ENCODE data around the gene CST4.
"Not testable (repeated sequence)": the region's sequence is repeated elsewhere in the genome, so short reads cannot be mapped to it uniquely, and the experiment has no call there.

The CST4 gene

DNA sequence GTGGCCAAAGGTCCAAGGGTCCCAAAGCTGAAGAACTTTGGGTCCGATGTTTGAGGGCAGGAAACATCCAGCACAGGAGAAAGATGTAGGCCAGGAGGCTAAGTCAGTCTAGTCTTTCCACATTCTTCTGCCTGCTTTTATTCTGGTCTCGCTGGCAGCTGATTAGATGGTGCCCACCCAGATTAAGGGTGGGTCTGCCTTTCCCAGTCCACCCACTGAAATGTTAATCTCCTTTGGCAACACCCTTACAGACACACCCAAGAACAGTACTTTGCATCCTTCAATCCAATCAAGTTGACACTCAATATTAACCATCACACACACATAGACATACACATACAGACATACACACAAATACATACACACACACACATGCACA lies 29.2 kb downstream of the CST4 start:
- not testable (repeated sequence) for H3K27ac Mint-ChIP-seq; H3K9me3 Mint-ChIP-seq; H3K4me3 Mint-ChIP-seq; H3K4me1 Mint-ChIP-seq (ENCODE audit: low read depth); H3K36me3 Mint-ChIP-seq (ENCODE audit: low read depth)
- H3K27me3 Mint-ChIP-seq: peaks cover 16% of the 10 kb centered on the region

GRCh38 chr20:23658989-23659609 lies 29.7 kb downstream of the CST4 start:
- Mint-ChIP-seq H3K27me3 (peaks cover 16% of the 10 kb centered on the region), H3K4me3 (no peak overlapping the region), H3K4me1 (ENCODE audit: low read depth) (no peaks in the 10 kb centered on the region), H3K36me3 (ENCODE audit: low read depth) (no peaks in the 10 kb centered on the region), H3K9me3 (no peaks in the 10 kb centered on the region), H3K27ac (no peak overlapping the region)

GRCh38 chr20:23658336-23658735 lies 30.5 kb downstream of the CST4 start:
- no peaks in the 10 kb centered on the region for H3K9me3 Mint-ChIP-seq
- no peaks in the 10 kb centered on the region for H3K36me3 Mint-ChIP-seq (ENCODE audit: low read depth)
- no peak overlapping the region for H3K4me3 Mint-ChIP-seq
- H3K27ac Mint-ChIP-seq: no peak overlapping the region
- H3K27me3 Mint-ChIP-seq: peaks cover 21% of the 10 kb centered on the region
- H3K4me1 Mint-ChIP-seq (ENCODE audit: low read depth): no peaks in the 10 kb centered on the region

DNA sequence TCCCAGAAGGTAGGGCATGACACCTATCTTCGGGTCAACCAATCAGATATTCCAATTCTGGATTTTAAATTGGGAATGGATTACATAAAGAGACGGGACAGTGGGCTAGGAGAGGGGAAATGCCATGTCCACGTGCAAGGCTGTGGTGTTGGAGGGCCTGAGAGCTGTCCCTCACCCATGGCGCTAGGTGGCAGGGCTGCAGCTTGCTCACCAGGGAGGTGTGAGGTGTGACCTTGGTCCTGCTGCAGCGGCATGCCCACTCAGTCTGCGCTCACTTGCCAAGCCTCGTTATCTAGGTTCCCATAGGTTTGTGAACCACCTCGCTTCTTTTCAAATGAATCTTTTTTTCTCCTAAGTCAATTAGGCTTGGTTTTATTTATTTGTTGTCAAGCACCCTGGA lies 31.6 kb downstream of the CST4 start:
- Mint-ChIP-seq H3K4me1 (ENCODE audit: low read depth) (no peaks in the 10 kb centered on the region), H3K27ac (no peak overlapping the region), H3K27me3 (peaks cover 21% of the 10 kb centered on the region), H3K4me3 (no peak overlapping the region), H3K9me3 (no peaks in the 10 kb centered on the region), H3K36me3 (ENCODE audit: low read depth) (no peaks in the 10 kb centered on the region)

DNA sequence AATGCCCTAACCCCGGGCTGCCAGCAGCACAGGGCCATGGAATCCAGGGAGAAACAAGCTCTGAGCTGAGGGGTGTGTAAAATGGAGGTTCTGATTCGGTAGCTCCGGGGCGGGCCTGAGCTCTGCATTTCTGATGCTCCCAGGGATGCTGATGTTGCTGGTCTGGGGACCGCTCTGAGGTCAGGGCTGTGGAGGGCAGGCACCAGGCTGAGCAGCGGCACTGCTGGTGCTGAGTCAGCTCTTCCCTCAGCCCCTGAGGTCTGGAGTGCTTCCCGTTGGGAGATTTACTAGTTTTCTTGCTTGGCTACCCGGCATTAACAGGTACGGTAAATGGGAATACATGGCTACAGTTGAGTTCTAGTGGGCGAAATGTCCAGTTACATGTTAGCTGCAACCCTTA lies 32.5 kb downstream of the CST4 start:
- Mint-ChIP-seq H3K36me3 (ENCODE audit: low read depth) (no peaks in the 10 kb centered on the region), H3K27ac (no peak overlapping the region), H3K4me3 (no peak overlapping the region), H3K27me3 (peaks cover 21% of the 10 kb centered on the region), H3K4me1 (ENCODE audit: low read depth) (no peaks in the 10 kb centered on the region), H3K9me3 (no peaks in the 10 kb centered on the region)

- H3K27me3 Mint-ChIP-seq: peaks cover 21% of the 10 kb centered on the region
- H3K4me1 Mint-ChIP-seq (ENCODE audit: low read depth): no peaks in the 10 kb centered on the region
- no peaks in the 10 kb centered on the region for H3K9me3 Mint-ChIP-seq
- no peaks in the 10 kb centered on the region for H3K36me3 Mint-ChIP-seq (ENCODE audit: low read depth)
- no peak overlapping the region for H3K27ac Mint-ChIP-seq
- H3K4me3 Mint-ChIP-seq: no peak overlapping the region
Observed at GRCh38 chr20:23655491-23656211, 33.2 kb downstream of the CST4 start.

DNA sequence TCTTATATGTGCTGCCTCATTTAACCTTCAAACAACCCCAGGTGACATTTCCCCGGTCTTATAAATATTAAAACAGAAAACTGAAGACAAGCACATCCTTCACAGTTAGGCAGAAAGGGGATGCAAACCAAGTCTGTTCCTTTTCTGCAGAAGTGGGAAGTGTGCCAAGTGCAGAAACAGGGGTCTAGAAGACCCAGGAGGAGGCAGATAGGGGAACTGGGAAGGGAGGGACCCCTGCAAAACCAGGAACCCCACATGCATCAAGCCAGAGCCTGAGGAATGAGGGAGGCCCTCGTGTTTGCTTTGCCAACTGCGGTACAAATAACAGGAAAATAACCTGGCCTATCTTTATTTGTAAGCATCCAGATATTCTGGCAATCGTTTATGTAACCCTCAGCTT lies 34.1 kb downstream of the CST4 start:
- no peaks in the 10 kb centered on the region for H3K9me3 Mint-ChIP-seq
- H3K4me3 Mint-ChIP-seq: no peak overlapping the region
- H3K27me3 Mint-ChIP-seq: peaks cover 21% of the 10 kb centered on the region
- no peaks in the 10 kb centered on the region for H3K4me1 Mint-ChIP-seq (ENCODE audit: low read depth)
- no peaks in the 10 kb centered on the region for H3K36me3 Mint-ChIP-seq (ENCODE audit: low read depth)
- H3K27ac Mint-ChIP-seq: no peak overlapping the region

DNA sequence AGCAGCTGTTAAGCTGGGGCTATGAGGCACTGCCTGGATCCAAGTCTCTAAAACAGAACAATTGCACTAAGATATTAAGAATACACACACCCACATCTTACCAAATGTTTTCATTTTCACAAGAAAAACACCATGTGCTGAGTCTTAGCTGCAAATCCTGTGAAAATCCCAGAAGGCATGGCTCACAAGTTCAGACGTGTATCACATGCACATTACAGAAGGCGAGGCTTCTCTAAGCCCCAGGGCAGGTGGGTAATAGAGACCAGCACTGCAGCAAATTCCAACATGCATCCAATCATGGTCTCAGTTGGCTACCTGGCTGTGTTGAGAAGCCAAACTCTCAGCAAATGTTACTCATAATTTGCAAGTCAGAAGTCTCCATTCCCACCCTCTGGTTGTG lies 34.8 kb downstream of the CST4 start:
- Mint-ChIP-seq H3K9me3 (no peaks in the 10 kb centered on the region), H3K4me1 (ENCODE audit: low read depth) (no peaks in the 10 kb centered on the region), H3K27ac (no peak overlapping the region), H3K27me3 (peaks cover 21% of the 10 kb centered on the region), H3K4me3 (no peak overlapping the region), H3K36me3 (ENCODE audit: low read depth) (no peaks in the 10 kb centered on the region)

DNA sequence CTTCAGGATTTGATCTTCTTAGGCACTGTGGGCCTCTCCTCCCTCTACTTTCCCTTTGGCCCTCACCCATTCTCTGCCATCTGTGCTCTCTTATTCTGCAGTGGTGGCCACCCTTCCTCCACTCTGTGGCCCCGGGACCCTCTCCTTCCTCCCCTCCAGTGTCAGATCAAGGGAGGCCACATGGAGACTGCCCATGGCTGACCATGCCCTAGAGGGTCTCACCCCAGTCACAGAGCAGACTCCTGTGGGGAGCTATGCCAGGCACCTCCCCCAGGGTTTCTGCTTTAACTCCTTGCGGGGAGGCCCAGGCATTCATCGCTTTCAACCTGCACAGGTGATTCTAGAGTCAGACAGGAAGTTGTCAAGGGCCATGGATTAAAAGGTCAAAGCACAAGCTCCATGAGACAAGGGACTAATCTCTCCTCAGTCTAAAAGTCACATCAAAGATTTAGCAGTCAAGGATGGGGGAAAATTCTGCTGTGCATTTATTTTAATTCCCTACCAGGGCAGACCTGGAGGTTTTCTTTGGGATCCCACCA lies 35.4 kb downstream of the CST4 start:
- Mint-ChIP-seq H3K27me3 (peaks cover 21% of the 10 kb centered on the region), H3K36me3 (ENCODE audit: low read depth) (no peaks in the 10 kb centered on the region), H3K9me3 (no peaks in the 10 kb centered on the region), H3K4me1 (ENCODE audit: low read depth) (no peaks in the 10 kb centered on the region), H3K27ac (no peak overlapping the region), H3K4me3 (no peak overlapping the region)

DNA sequence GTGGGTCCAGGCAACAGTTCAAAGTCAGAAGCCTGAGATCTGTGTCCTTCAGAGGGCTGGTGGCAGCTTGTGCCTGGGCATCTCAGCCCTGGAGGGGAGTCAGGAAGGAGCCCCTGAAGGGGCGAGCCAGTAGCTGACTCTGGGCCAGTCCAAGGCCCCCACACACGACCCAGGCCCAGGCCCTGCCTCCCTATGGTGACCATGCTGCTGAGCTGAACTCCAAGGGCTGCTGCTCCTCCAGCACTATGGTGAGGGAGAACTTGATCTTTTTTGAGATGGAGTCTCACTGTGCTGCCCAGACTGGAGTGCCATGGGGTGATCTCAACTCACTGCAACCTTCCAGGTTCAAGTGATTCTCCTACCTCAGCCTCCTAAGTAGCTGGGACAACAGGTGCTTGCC lies 35.9 kb downstream of the CST4 start:
- Mint-ChIP-seq H3K4me3 (no peak overlapping the region), H3K36me3 (ENCODE audit: low read depth) (no peaks in the 10 kb centered on the region), H3K4me1 (ENCODE audit: low read depth) (no peaks in the 10 kb centered on the region), H3K27ac (no peak overlapping the region), H3K27me3 (peaks cover 21% of the 10 kb centered on the region), H3K9me3 (no peaks in the 10 kb centered on the region)

GRCh38 chr20:23652371-23652770 lies 36.5 kb downstream of the CST4 start:
- no peaks in the 10 kb centered on the region for H3K36me3 Mint-ChIP-seq (ENCODE audit: low read depth)
- no peaks in the 10 kb centered on the region for H3K9me3 Mint-ChIP-seq
- H3K27ac Mint-ChIP-seq: no peak overlapping the region
- H3K4me3 Mint-ChIP-seq: no peak overlapping the region
- H3K4me1 Mint-ChIP-seq (ENCODE audit: low read depth): no peaks in the 10 kb centered on the region
- peaks cover 21% of the 10 kb centered on the region for H3K27me3 Mint-ChIP-seq

- Mint-ChIP-seq H3K4me3 (no peak overlapping the region), H3K27ac (no peak overlapping the region), H3K4me1 (ENCODE audit: low read depth) (no peaks in the 10 kb centered on the region), H3K36me3 (ENCODE audit: low read depth) (no peaks in the 10 kb centered on the region), H3K27me3 (peaks cover 12% of the 10 kb centered on the region), H3K9me3 (no peaks in the 10 kb centered on the region)
Observed at GRCh38 chr20:23651117-23651516, 37.7 kb downstream of the CST4 start.

DNA sequence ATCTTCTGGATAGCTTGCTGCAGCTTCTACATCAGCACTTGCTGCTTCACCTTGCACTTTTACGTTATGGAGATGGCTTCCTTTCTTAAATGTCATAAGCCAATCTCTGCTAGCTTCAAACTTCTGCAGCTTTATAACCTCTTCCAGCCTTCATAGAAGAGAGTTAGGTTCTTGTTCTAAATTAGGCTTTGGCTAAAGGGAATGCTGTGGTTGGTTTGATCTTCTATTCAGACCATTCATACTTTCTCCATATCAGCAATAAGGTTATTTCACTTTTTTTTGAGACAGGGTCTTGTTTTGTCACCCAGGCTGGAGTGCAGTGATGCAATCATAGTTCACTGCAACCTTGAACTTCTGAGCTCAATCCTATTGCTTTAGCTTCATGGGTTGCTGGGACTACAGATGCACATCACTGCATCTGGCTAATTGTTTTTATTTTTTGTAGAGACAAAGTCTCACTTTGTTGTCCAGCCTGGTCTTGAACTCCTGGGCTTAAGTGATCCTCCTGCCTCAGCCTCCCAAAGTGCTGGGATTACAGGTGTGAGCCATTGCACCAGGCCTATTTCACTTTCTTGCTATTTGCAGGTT lies 38.9 kb downstream of the CST4 start:
- Mint-ChIP-seq H3K36me3 (ENCODE audit: low read depth) (no peaks in the 10 kb centered on the region), H3K4me3 (no peak overlapping the region), H3K27me3 (peaks cover 8% of the 10 kb centered on the region), H3K4me1 (ENCODE audit: low read depth) (no peaks in the 10 kb centered on the region), H3K9me3 (no peaks in the 10 kb centered on the region), H3K27ac (no peak overlapping the region)

DNA sequence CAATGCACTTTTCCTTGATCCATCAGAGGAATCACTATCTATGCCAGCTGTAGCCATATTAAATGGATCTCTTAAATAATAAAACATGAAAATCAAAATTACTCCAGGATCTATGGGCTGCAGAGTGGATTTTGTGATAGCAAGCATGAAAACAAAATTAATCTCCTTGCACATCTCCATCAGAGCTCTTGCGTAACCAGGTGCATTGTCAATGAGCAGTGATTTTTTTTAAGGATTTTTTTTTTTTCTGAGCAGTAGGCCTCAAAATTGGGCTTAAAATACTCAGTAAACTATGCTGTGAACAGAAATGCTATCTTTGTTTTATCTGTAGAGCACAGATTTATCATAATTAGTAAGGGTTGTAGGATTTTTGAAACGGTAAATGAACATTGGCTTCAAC lies 39.6 kb downstream of the CST4 start:
- Mint-ChIP-seq H3K4me1 (ENCODE audit: low read depth) (no peaks in the 10 kb centered on the region), H3K9me3 (no peaks in the 10 kb centered on the region)

GRCh38 chr20:23647346-23647745 lies 41.5 kb downstream of the CST4 start:
- Mint-ChIP-seq H3K4me1 (ENCODE audit: low read depth) (no peaks in the 10 kb centered on the region), H3K27ac (no peak overlapping the region), H3K9me3 (no peaks in the 10 kb centered on the region), H3K27me3 (no peaks in the 10 kb centered on the region), H3K4me3 (no peak overlapping the region), H3K36me3 (ENCODE audit: low read depth) (no peaks in the 10 kb centered on the region)

More for the DNA sequence above, 39.6 kb downstream of the CST4 start:
- no peak overlapping the region for H3K4me3 Mint-ChIP-seq
- peaks cover 5% of the 10 kb centered on the region for H3K27me3 Mint-ChIP-seq
- no peak overlapping the region for H3K27ac Mint-ChIP-seq
- H3K36me3 Mint-ChIP-seq (ENCODE audit: low read depth): no peaks in the 10 kb centered on the region
